PC-9 (cell line): Measurements from ENCODE around the gene LZTS2. TPM values are rescaled to one million over a fixed set of nuclear protein-coding genes. Genes with fewer than 3 reads are reported as not detected.

Experiments
- BruUV-seq: library from RNA; stranded (reverse); fragments of 400-500 nt; replicated peaks from 2 replicates; lab custom pipeline; 2021; lab: Mats Ljungman, UMichigan
- CTCF ChIA-PET: fragments of 300-600 bp; sonication (Branson Sonifier 250); formaldehyde crosslinking; loops from one replicate; lab custom pipeline; 2022; ENCODE audit warnings: antibody characterized with exemption; lab: Charles Lee
- POLR2A ChIA-PET: fragments of 300-600 bp; sonication (Branson Sonifier 250); formaldehyde crosslinking; loops from one replicate; lab custom pipeline; 2022; ENCODE audit warnings: antibody characterized with exemption; ENCODE audit not compliant: unreplicated experiment; lab: Charles Lee
- DNase-seq, 2 experiments: peaks; one replicate each; pipeline versions ENCODE4 v3.0.0 to v3.0.0-alpha.2; 2015 to 2022; ENCODE audit warnings: mixed read lengths in 1 of 2
- H2AFZ ChIP-seq: fragments of 200-600 bp; sonication (generic); 2 replicates; pipeline ENCODE4 v1.8.1; 2017; ENCODE audit warnings: antibody characterized with exemption
- H3F3A ChIP-seq: fragments of 200-600 bp; sonication (generic); 2 replicates; pipeline ENCODE4 v1.8.1; 2017; ENCODE audit warnings: antibody characterized with exemption, mild to moderate bottlenecking, low read depth; ENCODE audit not compliant: insufficient read depth
- H3K27ac ChIP-seq: fragments of 200-600 bp; sonication (generic); 2 replicates; pipeline ENCODE4 v1.6.1; 2016; ENCODE audit warnings: mixed run types
- H3K27me3 ChIP-seq: fragments of 200-600 bp; sonication (generic); 2 replicates; pipeline ENCODE4 v1.6.1; 2016; ENCODE audit warnings: low read depth, mixed run types; ENCODE audit not compliant: insufficient read depth
- H3K36me3 ChIP-seq: fragments of 200-600 bp; sonication (generic); 2 replicates; pipeline ENCODE4 v1.6.1; 2016; ENCODE audit warnings: low read depth, mixed run types
- H3K4me1 ChIP-seq: fragments of 200-600 bp; sonication (generic); replicated peaks from 2 replicates; pipeline ENCODE4 v1.6.1; 2016; ENCODE audit warnings: mixed run types; ENCODE audit not compliant: insufficient read depth
- H3K4me2 ChIP-seq: fragments of 200-600 bp; sonication (generic); 2 replicates; pipeline ENCODE4 v1.6.1; 2017; ENCODE audit warnings: mixed run types
- H3K4me3 ChIP-seq: fragments of 200-600 bp; sonication (generic); 2 replicates; pipeline ENCODE4 v1.6.1; 2016; ENCODE audit warnings: mixed run types
- H3K79me2 ChIP-seq: fragments of 200-600 bp; sonication (generic); 2 replicates; pipeline ENCODE4 v1.6.1; 2017; ENCODE audit warnings: low read depth, mixed run types
- H3K9me2 ChIP-seq: fragments of 200-600 bp; sonication (generic); 2 replicates; pipeline ENCODE4 v1.8.1; 2017; ENCODE audit warnings: mild to moderate bottlenecking; ENCODE audit not compliant: insufficient read depth
- H3K9me3 ChIP-seq: fragments of 200-600 bp; sonication (generic); 2 replicates; pipeline ENCODE4 v1.8.1; 2016; ENCODE audit warnings: low read depth; ENCODE audit not compliant: insufficient read depth
- H4K20me1 ChIP-seq: fragments of 200-600 bp; sonication (generic); 2 replicates; pipeline ENCODE4 v1.8.1; 2017; ENCODE audit not compliant: insufficient read depth
- EZH2 ChIP-seq: fragments of 200-600 bp; sonication (generic); IDR thresholded peaks from 2 replicates; pipeline ENCODE4 v1.8.0; 2017; ENCODE audit warnings: antibody characterized with exemption, low read depth
- intact Hi-C: fragments of 100-400 bp; cut with micrococcal nuclease; formaldehyde crosslinking; loops from one replicate; pipeline ENCODE4 v1.10.0; 2022; ENCODE audit not compliant: unreplicated experiment
- total RNA-seq: library from RNA; stranded (reverse); gene quantifications from 2 replicates; pipeline ENCODE4 v1.2.3, GENCODE V29; 2021
- TF ChIP-seq, protein P1 (sequence below): fragments of 200-600 bp; sonication (generic); conservative IDR thresholded peaks from 2 replicates; pipeline ENCODE4 v1.6.1; 2017; ENCODE audit warnings: mixed run types, antibody characterized with exemption, mild to moderate bottlenecking, moderate library complexity

The LZTS2 gene
- total RNA-seq, 1 experiment from 2014 or later, result 32.5 TPM

GRCh38 chr10:101047268-101047667, 47.7 kb downstream of the LZTS2 start:
- intact Hi-C loops, result loop anchor here (10.0 kb wide), 1 partner anchor 528 kb away; no protein-coding TSS in a partner anchor
- Histone ChIP-seq H3K4me1 (peaks cover 16% of the 10 kb centered on the region), H3F3A (peaks cover 9% of the 10 kb centered on the region), H2AFZ (no peak overlapping the region), H3K9me2 (no peaks in the 10 kb centered on the region), H3K36me3 (no peaks in the 10 kb centered on the region), H3K79me2 (no peaks in the 10 kb centered on the region), H4K20me1 (no peaks in the 10 kb centered on the region), H3K9me3 (no peaks in the 10 kb centered on the region), H3K4me2 (no peak overlapping the region), H3K4me3 (no peak overlapping the region), H3K27ac (no peak overlapping the region), H3K27me3 (no peaks in the 10 kb centered on the region)
- ChIA-PET POLR2A (interaction anchor here (0.6 kb wide), 1 partner anchor 19 kb away, joined by 4 read pairs; no protein-coding TSS in a partner anchor), CTCF (no interaction called here)
- DNase-seq, result no peak
- BruUV-seq, result no TSS peak
- TF ChIP-seq, protein P1, sequence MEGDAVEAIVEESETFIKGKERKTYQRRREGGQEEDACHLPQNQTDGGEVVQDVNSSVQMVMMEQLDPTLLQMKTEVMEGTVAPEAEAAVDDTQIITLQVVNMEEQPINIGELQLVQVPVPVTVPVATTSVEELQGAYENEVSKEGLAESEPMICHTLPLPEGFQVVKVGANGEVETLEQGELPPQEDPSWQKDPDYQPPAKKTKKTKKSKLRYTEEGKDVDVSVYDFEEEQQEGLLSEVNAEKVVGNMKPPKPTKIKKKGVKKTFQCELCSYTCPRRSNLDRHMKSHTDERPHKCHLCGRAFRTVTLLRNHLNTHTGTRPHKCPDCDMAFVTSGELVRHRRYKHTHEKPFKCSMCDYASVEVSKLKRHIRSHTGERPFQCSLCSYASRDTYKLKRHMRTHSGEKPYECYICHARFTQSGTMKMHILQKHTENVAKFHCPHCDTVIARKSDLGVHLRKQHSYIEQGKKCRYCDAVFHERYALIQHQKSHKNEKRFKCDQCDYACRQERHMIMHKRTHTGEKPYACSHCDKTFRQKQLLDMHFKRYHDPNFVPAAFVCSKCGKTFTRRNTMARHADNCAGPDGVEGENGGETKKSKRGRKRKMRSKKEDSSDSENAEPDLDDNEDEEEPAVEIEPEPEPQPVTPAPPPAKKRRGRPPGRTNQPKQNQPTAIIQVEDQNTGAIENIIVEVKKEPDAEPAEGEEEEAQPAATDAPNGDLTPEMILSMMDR, result no peak
- TF ChIP-seq EZH2, result no peak

- no peak overlapping the region for H2AFZ ChIP-seq
- H3K4me2 ChIP-seq, result no peak overlapping the region
- H3K79me2 ChIP-seq, result no peaks in the 10 kb centered on the region
- no peaks in the 10 kb centered on the region for H3K9me3 ChIP-seq
- H3K9me2 ChIP-seq, result no peaks in the 10 kb centered on the region
- H3F3A ChIP-seq, result peaks cover 7% of the 10 kb centered on the region
- H3K27ac ChIP-seq, result no peak overlapping the region
- no peaks in the 10 kb centered on the region for H3K36me3 ChIP-seq
- no TSS peak for BruUV-seq
- TF ChIP-seq, protein P1, result no peak
- TF ChIP-seq EZH2, result no peak
- H3K4me3 ChIP-seq, result no peak overlapping the region
- no peak for DNase-seq
- peaks cover 13% of the 10 kb centered on the region for H3K4me1 ChIP-seq
- H3K27me3 ChIP-seq, result no peaks in the 10 kb centered on the region
- no peaks in the 10 kb centered on the region for H4K20me1 ChIP-seq
- intact Hi-C loops, result loop anchor here (10.0 kb wide), 1 partner anchor 527 kb away; no protein-coding TSS in a partner anchor
- ChIA-PET POLR2A (interaction anchor here (0.6 kb wide), 1 partner anchor 18 kb away, joined by 4 read pairs; no protein-coding TSS in a partner anchor), CTCF (no interaction called here)
Observed at GRCh38 chr10:101047961-101048892, 48.6 kb downstream of the LZTS2 start.

- H3K4me3 ChIP-seq, result peak overlapping the region; percentile 24; the same call in 1 of the 2 replicates
- no peaks in the 10 kb centered on the region for H3K27me3 ChIP-seq
- no peak overlapping the region for H3K27ac ChIP-seq
- H4K20me1 ChIP-seq, result no peaks in the 10 kb centered on the region
- no TSS peak for BruUV-seq
- peak in 1 of 2 experiments; percentile 67 for DNase-seq
- H3K4me1 ChIP-seq, result peaks cover 4% of the 10 kb centered on the region; the same call in 1 of the 2 replicates
- intact Hi-C loops, result no loop called here
- CTCF ChIA-PET, result interaction anchor here (0.6 to 1.5 kb wide), 7 partner anchors 9 to 172 kb away, joined by 3 to 13 read pairs (median 5); no protein-coding TSS in a partner anchor
- no peak for TF ChIP-seq EZH2
- TF ChIP-seq, protein P1, result peak; percentile 82
- peak overlapping the region; percentile 58 for H3K4me2 ChIP-seq
- H3K36me3 ChIP-seq, result no peaks in the 10 kb centered on the region
- no peaks in the 10 kb centered on the region for H3K9me2 ChIP-seq
- POLR2A ChIA-PET, result interaction anchor here (0.6 kb wide), 1 partner anchor 17 kb away, joined by 3 read pairs; no protein-coding TSS in a partner anchor
- no peak overlapping the region for H2AFZ ChIP-seq
- no peaks in the 10 kb centered on the region for H3K9me3 ChIP-seq
- H3K79me2 ChIP-seq, result no peaks in the 10 kb centered on the region
- no peaks in the 10 kb centered on the region; the same call in 1 of the 2 replicates for H3F3A ChIP-seq
Observed at GRCh38 chr10:101050208-101051069, 50.8 kb downstream of the LZTS2 start.
